SK-N-SH (cell line): ENCODE measurements around the gene FLYWCH1. TPM values are rescaled to one million over a fixed set of nuclear protein-coding genes. Genes with fewer than 3 reads are reported as not detected.

ENCODE experiments used
- CTCF ChIA-PET: fragments of 300-600, 350-600 bp; formaldehyde crosslinking; extraction: SDS; loops from one replicate; lab custom pipeline; 2021; lab: Yijun Ruan, JAX
- POLR2A ChIA-PET: fragments of 350-600 bp; sonication (Branson Sonifier 250); formaldehyde crosslinking; extraction: SDS; loops from one replicate; lab custom pipeline; 2020; ENCODE audit warnings: antibody characterized with exemption, inconsistent platforms; lab: Yijun Ruan, JAX
- DNase-seq: peaks from one replicate; pipeline ENCODE4 v3.0.0; 2012
- H2AFZ ChIP-seq: fragments of 200-600 bp; sonication (generic); 2 replicates; pipeline ENCODE4 v1.8.1; 2016; ENCODE audit warnings: antibody characterized with exemption, mild to moderate bottlenecking, low read depth
- H3F3A ChIP-seq: fragments of 200-600 bp; sonication (generic); replicated peaks from 2 replicates; pipeline ENCODE3; 2016; ENCODE audit warnings: antibody characterized with exemption, mild to moderate bottlenecking; ENCODE audit not compliant: insufficient read depth
- H3K27ac ChIP-seq, 2 experiments: fragments of 200-500 bp in 1 of 2; fragments of 200-600 bp in 1 of 2; sonication (Bioruptor generic) in 1 of 2; sonication (generic), shearing (Covaris generic) in 1 of 2; 2 replicates each; pipeline versions ENCODE4 v1.5.1 to v1.6.1; 2014 to 2016; ENCODE audit warnings: low read depth in 2 of 2, inconsistent platforms in 1 of 2, low read length in 1 of 2, mild to moderate bottlenecking in 1 of 2, mixed read lengths in 1 of 2
- H3K27me3 ChIP-seq: fragments of 200-600 bp; sonication (generic), shearing (Covaris generic); 2 replicates; pipeline ENCODE4 v1.6.1; 2016; ENCODE audit warnings: mixed run types; ENCODE audit not compliant: insufficient read depth
- H3K36me3 ChIP-seq, 2 experiments: fragments of 200-500 bp in 1 of 2; fragments of 200-600 bp in 1 of 2; sonication (Bioruptor generic) in 1 of 2; sonication (generic) in 1 of 2; replicated peaks in 1 of 2; 2 replicates each; pipeline versions ENCODE3 to v1.5.1; 2014 to 2016; ENCODE audit warnings: low read length in 1 of 2, mild to moderate bottlenecking in 1 of 2; ENCODE audit not compliant: insufficient read depth in 2 of 2, control insufficient read depth in 1 of 2
- H3K4me1 ChIP-seq, 2 experiments: fragments of 200-500 bp in 1 of 2; fragments of 200-600 bp in 1 of 2; sonication (Bioruptor generic) in 1 of 2; sonication (generic), shearing (Covaris generic) in 1 of 2; 2 replicates each; pipeline versions ENCODE4 v1.5.1 to v1.6.1; 2014 to 2016; ENCODE audit warnings: low read depth in 1 of 2, low read length in 1 of 2, mixed run types in 1 of 2; ENCODE audit not compliant: insufficient read depth in 2 of 2, control insufficient read depth in 1 of 2
- H3K4me2 ChIP-seq: fragments of 200-600 bp; sonication (generic), shearing (Covaris generic); 2 replicates; pipeline ENCODE4 v1.6.1; 2017; ENCODE audit warnings: mixed run types
- H3K4me3 ChIP-seq, 2 experiments: fragments of 200-500 bp in 1 of 2; fragments of 200-600 bp in 1 of 2; sonication (Bioruptor generic) in 1 of 2; sonication (generic), shearing (Covaris generic) in 1 of 2; 2 replicates each; pipeline versions ENCODE4 v1.5.1 to v1.8.1; 2014 to 2016; ENCODE audit warnings: low read depth in 2 of 2, inconsistent platforms in 1 of 2, low read length in 1 of 2, mild to moderate bottlenecking in 1 of 2, mixed read lengths in 1 of 2, moderate library complexity in 1 of 2
- H3K79me2 ChIP-seq: fragments of 200-600 bp; sonication (generic); 2 replicates; pipeline ENCODE4 v1.8.1; 2017; ENCODE audit warnings: mild to moderate bottlenecking; ENCODE audit not compliant: insufficient read depth
- H3K9ac ChIP-seq: fragments of 200-600 bp; sonication (generic); 2 replicates; pipeline ENCODE4 v1.6.1; 2017; ENCODE audit warnings: mixed run types
- H3K9me2 ChIP-seq: fragments of 200-600 bp; sonication (generic); 2 replicates; pipeline ENCODE4 v1.6.1; 2017; ENCODE audit warnings: mixed run types
- H3K9me3 ChIP-seq: fragments of 200-600 bp; sonication (generic); 2 replicates; pipeline ENCODE4 v1.6.1; 2017; ENCODE audit warnings: mixed run types, mild to moderate bottlenecking, moderate library complexity
- H4K20me1 ChIP-seq: fragments of 200-600 bp; sonication (generic); 2 replicates; pipeline ENCODE4 v1.6.1; 2017; ENCODE audit warnings: mild to moderate bottlenecking, mixed run types; ENCODE audit not compliant: insufficient read depth
- CHD2 ChIP-seq: fragments of 150-350 bp; IDR thresholded peaks from 2 replicates; pipeline ENCODE4 v1.6.1; 2018; ENCODE audit warnings: low read length; ENCODE audit not compliant: partially characterized antibody
- CTCF ChIP-seq: fragments of 200-600 bp; sonication (generic); IDR thresholded peaks from 2 replicates; pipeline ENCODE4 v1.6.1; 2017; ENCODE audit warnings: antibody characterized with exemption, mild to moderate bottlenecking, moderate library complexity
- EZH2phosphoT487 ChIP-seq: fragments of 200-600 bp; sonication (generic); IDR thresholded peaks from 2 replicates; pipeline ENCODE4 v1.6.1; 2017; ENCODE audit warnings: low read depth, mixed run types, mild to moderate bottlenecking, antibody characterized with exemption, moderate library complexity, borderline replicate concordance
- FOSL2 ChIP-seq: IDR thresholded peaks from 2 replicates; pipeline ENCODE4 v1.4.0; 2012; ENCODE audit warnings: low read depth, mild to moderate bottlenecking, moderate library complexity, borderline replicate concordance
- FOXJ3 ChIP-seq: sonication (generic); formaldehyde crosslinking; IDR thresholded peaks from 2 replicates; pipeline ENCODE4 v1.5.1; 2020; ENCODE audit warnings: mild to moderate bottlenecking, missing genetic modification reagents
- GABPA ChIP-seq: IDR thresholded peaks from 2 replicates; pipeline ENCODE4 v1.4.0; 2012; ENCODE audit warnings: low read depth, mild to moderate bottlenecking
- GATA2 ChIP-seq: sonication (generic); formaldehyde crosslinking; IDR thresholded peaks from 2 replicates; pipeline ENCODE4 v1.5.0; 2020; ENCODE audit warnings: mild to moderate bottlenecking, missing genetic modification reagents
- JUND ChIP-seq: IDR thresholded peaks from 2 replicates; pipeline ENCODE4 v1.4.0; 2012
- MAX ChIP-seq: IDR thresholded peaks from 2 replicates; pipeline ENCODE4 v1.4.0; 2012; ENCODE audit warnings: low read depth
- MXI1 ChIP-seq: IDR thresholded peaks from 2 replicates; pipeline ENCODE4 v1.6.1; 2012; ENCODE audit warnings: mild to moderate bottlenecking, low read depth, low read length, improper control_type of control experiment
- NRF1 ChIP-seq: IDR thresholded peaks from 2 replicates; pipeline ENCODE4 v1.6.1; 2012; ENCODE audit warnings: low read depth, mild to moderate bottlenecking, low read length
- REST ChIP-seq: IDR thresholded peaks from 2 replicates; pipeline ENCODE4 v1.6.1; 2012; ENCODE audit warnings: mild to moderate bottlenecking, low read depth, low read length, moderate library complexity
- RFX5 ChIP-seq: IDR thresholded peaks from 2 replicates; pipeline ENCODE4 v1.6.1; 2012; ENCODE audit warnings: mild to moderate bottlenecking, improper control_type of control experiment, low read length
- SIN3A ChIP-seq: IDR thresholded peaks from 2 replicates; pipeline ENCODE4 v1.6.1; 2012; ENCODE audit warnings: low read depth, mild to moderate bottlenecking, low read length, moderate library complexity, borderline replicate concordance
- USF1 ChIP-seq: IDR thresholded peaks from 2 replicates; pipeline ENCODE4 v1.4.0; 2012; ENCODE audit warnings: low read depth, borderline replicate concordance
- USF2 ChIP-seq: fragments of 150-350 bp; IDR thresholded peaks from 2 replicates; pipeline ENCODE4 v1.6.1; 2017; ENCODE audit warnings: antibody characterized with exemption, low read length, low read depth, borderline replicate concordance
- YY1 ChIP-seq: IDR thresholded peaks from 2 replicates; pipeline ENCODE4 v1.4.0; 2012; ENCODE audit warnings: low read depth, mild to moderate bottlenecking
- WGBS: methylation state at CpG from one replicate; pipeline ENCODE4 v1.1.6; 2017; ENCODE audit warnings: low lambda C conversion rate; 5-methylcytosine and 5-hydroxymethylcytosine counted together
- polyA plus RNA-seq, 3 experiments: library from polyadenylated mRNA; depleted of rRNA; stranded (reverse); fragments of >200 nt; gene quantifications; 2 replicates each; pipeline ENCODE4 v1.2.3, GENCODE V29; 2012

FLYWCH1 gene
- polyA plus RNA-seq, 1 of the 3 experiments (the other 2 are of a cell fraction): 30.1 TPM

GRCh38 chr16:2968368-2968737 is 56.6 kb downstream of the FLYWCH1 start:
- H3K9ac ChIP-seq: no peak overlapping the region
- POLR2A ChIA-PET: no interaction called here
- H2AFZ ChIP-seq: no peak overlapping the region
- H3K36me3 ChIP-seq: no peaks in the 10 kb centered on the region
- WGBS: 94% methylated on average over 13 of the region's 18 CpGs
- CTCF ChIA-PET: interaction anchor here (1.4 to 1.7 kb wide), 2 partner anchors 60 to 63 kb away, joined by 4 to 6 read pairs; no protein-coding TSS in a partner anchor
- no peak overlapping the region; a peak in 1 of 4 replicates for H3K4me3 ChIP-seq
- peaks cover 8% of the 10 kb centered on the region for H3F3A ChIP-seq
- no peak for DNase-seq
- peaks cover 28% of the 10 kb centered on the region; the same call in 1 of the 2 replicates for H4K20me1 ChIP-seq
- H3K27me3 ChIP-seq: no peaks in the 10 kb centered on the region
- H3K9me3 ChIP-seq: no peaks in the 10 kb centered on the region
- H3K79me2 ChIP-seq: no peaks in the 10 kb centered on the region; the same call in 1 of the 2 replicates
- TF ChIP-seq EZH2phosphoT487 (no peak), FOSL2 (no peak), CTCF (no peak), SIN3A (no peak), YY1 (no peak), CHD2 (no peak), USF1 (no peak), JUND (no peak)
- peaks cover 0 to 49% of the 10 kb centered on the region in 2 experiments; a peak in 1 of 4 replicates for H3K4me1 ChIP-seq
- peak overlapping the region; percentile 96 for H3K4me2 ChIP-seq
- peak overlapping the region in 1 of 2 experiments; percentile 67; a peak in 2 of 4 replicates for H3K27ac ChIP-seq
- no peaks in the 10 kb centered on the region for H3K9me2 ChIP-seq

- DNase-seq: peak; percentile 98
- Histone ChIP-seq H3K9me3 (no peaks in the 10 kb centered on the region), H3K9ac (peak within 1 kb of the TSS; percentile 68), H3K36me3 (no peaks in the 10 kb centered on the region), H2AFZ (peak within 1 kb of the TSS; percentile 68), H3K4me1 (peaks cover 0 to 45% of the 10 kb centered on the region in 2 experiments; a peak in 1 of 4 replicates), H3K79me2 (no peaks in the 10 kb centered on the region; the same call in 1 of the 2 replicates), H3K27ac (peak within 1 kb of the TSS in 1 of 2 experiments; percentile 67; a peak in 2 of 4 replicates), H4K20me1 (peaks cover 31% of the 10 kb centered on the region; the same call in 1 of the 2 replicates), H3K27me3 (no peaks in the 10 kb centered on the region), H3K9me2 (no peaks in the 10 kb centered on the region), H3F3A (peaks cover 8% of the 10 kb centered on the region), H3K4me3 (peak within 1 kb of the TSS; percentile 74 to 80), H3K4me2 (peak within 1 kb of the TSS; percentile 96)
- 58% methylated on average over 11 of the region's 98 CpGs for WGBS
- ChIA-PET CTCF (interaction anchor here (0.6 to 1.7 kb wide), 7 partner anchors 8 to 191 kb away, joined by 3 to 7 read pairs (median 4); no protein-coding TSS in a partner anchor), POLR2A (interaction anchor here (1.9 kb wide), 1 partner anchor 12 kb away, joined by 12 read pairs; the partner anchor contains the start of gene PKMYT1)
- peak; percentile 42 for TF ChIP-seq MXI1
- no peak for TF ChIP-seq GATA2 (CRISPR knock-in tag)
- peak; percentile 65; the same call in 1 of the 2 replicates for TF ChIP-seq SIN3A
- no peak for TF ChIP-seq USF2
- TF ChIP-seq GABPA: peak; percentile 30; the same call in 1 of the 2 replicates
- TF ChIP-seq REST: peak; percentile 99
- TF ChIP-seq NRF1: peak; percentile 61
- peak; percentile 41; the same call in 1 of the 2 replicates for TF ChIP-seq MAX
- peak; percentile 35; the same call in 1 of the 2 replicates for TF ChIP-seq RFX5
- TF ChIP-seq FOXJ3 (CRISPR knock-in tag): no peak
Measured at GRCh38 chr16:2968738-2969544, 57.2 kb downstream of the FLYWCH1 start, which contains the start of gene PAQR4. Gene PAQR4 (plus strand): TSS chr16:2969348. CDS start chr16:2969675, 327 bp downstream.
